Hepatocyte (in vitro differentiated cells): ENCODE data around the gene GLT1D1.

Experiments
- CTCF ChIP-seq: fragments of 200-600 bp; sonication (generic); IDR thresholded peaks from 2 replicates; pipeline ENCODE4 v1.5.1; 2016; ENCODE audit warnings: antibody characterized with exemption, mild to moderate bottlenecking; ENCODE audit not compliant: poor library complexity
- EZH2 ChIP-seq: fragments of 200-600 bp; sonication (generic); IDR thresholded peaks from 2 replicates; pipeline ENCODE4 v1.6.1; 2016; ENCODE audit warnings: antibody characterized with exemption, mild to moderate bottlenecking, borderline replicate concordance

DNA sequence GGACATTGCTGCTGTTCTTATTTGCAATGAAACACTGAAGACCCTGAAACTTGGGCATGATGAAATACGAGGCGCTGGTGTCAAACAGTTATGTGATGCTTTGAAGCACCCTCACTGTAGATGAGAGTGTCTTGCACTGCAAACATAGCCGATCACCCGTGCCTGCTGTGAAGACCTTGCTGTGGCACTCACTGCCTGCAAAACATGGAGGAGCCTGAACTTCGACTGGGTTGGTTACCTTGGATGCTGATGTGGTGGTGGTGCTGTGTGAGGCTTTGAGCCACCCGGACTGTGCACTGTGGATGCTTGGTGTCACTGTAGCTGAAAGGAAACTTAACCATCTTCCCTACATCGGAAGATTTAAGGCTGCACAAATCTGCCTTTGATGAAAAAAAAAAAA, 162.9 kb downstream of the GLT1D1 start:
- TF ChIP-seq CTCF (no peak), EZH2 (no peak)
